Activated naive CD4-positive, alpha-beta T cell treated with anti-CD3 and anti-CD28 coated beads, Interleukin-2, amount 50 U/mL, for 16 hours (primary cell): ENCODE data around the gene NPIPA8.
"Not testable (repeated sequence)": the region's sequence is repeated elsewhere in the genome, so short reads cannot be mapped to it uniquely, and the experiment has no call there.

ENCODE experiments used
- DNase-seq: peaks from one replicate; pipeline ENCODE4 v3.0.0-alpha.2; 2020

Gene NPIPA8

GRCh38 chr16:18270171-18270570 is 66.4 kb downstream of the NPIPA8 start:
- not testable (repeated sequence) for DNase-seq
